Measurements from ENCODE around the gene PUS7L. TPM values are rescaled to one million over a fixed set of nuclear protein-coding genes. Genes with fewer than 3 reads are reported as not detected.

The PUS7L gene
- total and polyA plus RNA-seq, 2 of the 13 experiments (the other 11 are each of a cell fraction or from before 2014, with no cell fraction given) = 6.5 to 37.6 TPM

DNA sequence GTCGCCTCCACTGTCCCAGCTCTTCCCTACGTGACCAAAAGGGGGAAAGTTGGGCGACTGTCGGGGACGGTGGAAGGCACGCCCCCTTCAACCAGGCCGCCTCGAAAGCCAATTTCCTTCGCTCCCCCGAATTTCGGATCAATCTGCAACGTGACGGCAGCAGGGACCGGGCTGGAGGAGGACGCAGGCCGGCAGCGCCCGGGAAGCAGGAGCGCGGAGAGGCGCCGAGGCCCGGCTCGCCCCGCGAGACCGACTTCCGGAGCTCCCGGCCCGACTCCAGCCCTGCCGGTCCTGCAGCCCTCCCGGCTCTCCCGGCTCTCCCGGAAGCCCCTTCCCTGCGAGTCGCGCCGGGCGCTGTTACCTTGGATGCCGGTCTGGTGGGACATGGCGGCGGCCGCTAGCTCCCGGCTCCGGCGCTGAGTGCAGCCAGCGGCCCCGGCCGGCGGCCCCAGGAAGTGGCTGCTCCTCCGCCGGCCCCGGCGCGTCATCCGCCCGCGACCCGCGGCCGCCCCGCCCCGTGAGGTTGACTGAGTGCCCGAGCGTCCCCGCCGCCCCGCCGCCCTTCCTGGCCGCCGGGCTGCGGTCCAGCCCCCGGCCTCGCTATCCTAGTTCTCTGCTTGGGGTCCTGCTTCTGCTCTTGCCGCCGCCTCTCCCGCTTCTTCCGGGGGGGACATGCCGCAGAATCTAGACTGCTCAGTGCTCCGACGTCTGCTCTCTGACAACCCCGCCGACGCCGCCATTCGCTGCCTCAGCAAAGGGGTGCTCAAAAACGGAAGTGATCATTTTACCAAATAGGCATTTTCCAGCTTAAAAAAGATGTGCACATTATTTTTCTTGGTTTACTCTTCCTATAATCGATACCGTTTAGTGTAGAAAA is 47.5 kb upstream of the PUS7L start, which contains the start of gene TWF1 (continued):
- TF ChIP-seq, protein P1, sequence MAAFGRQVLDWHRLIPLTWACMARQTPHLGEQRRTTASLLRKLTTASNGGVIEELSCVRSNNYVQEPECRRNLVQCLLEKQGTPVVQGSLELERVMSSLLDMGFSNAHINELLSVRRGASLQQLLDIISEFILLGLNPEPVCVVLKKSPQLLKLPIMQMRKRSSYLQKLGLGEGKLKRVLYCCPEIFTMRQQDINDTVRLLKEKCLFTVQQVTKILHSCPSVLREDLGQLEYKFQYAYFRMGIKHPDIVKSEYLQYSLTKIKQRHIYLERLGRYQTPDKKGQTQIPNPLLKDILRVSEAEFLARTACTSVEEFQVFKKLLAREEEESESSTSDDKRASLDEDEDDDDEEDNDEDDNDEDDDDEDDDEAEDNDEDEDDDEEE (CRISPR knock-in tag; IDR thresholded peaks at IDR 0.05) = no peak
- TF ChIP-seq HMG20A (CRISPR knock-in tag; IDR thresholded peaks at IDR 0.05; ENCODE audit: borderline replicate concordance) (no peak), ZNF20 (CRISPR knock-in tag; IDR thresholded peaks at IDR 0.05) (no peak), ZSCAN12 (CRISPR knock-in tag; IDR thresholded peaks at IDR 0.05) (peak; percentile 23; the same call in 1 of the 2 replicates), CEBPG (CRISPR knock-in tag; IDR thresholded peaks at IDR 0.05) (no peak), YEATS2 (CRISPR knock-in tag; IDR thresholded peaks at IDR 0.05; ENCODE audit: borderline replicate concordance) (no peak), MED8 (CRISPR knock-in tag; IDR thresholded peaks at IDR 0.05; ENCODE audit: insufficient replicate concordance) (no peak), RAD21 (CRISPR knock-in tag; IDR thresholded peaks at IDR 0.05) (peak; percentile 62), ZSCAN9 (CRISPR knock-in tag; IDR thresholded peaks at IDR 0.05; ENCODE audit: borderline replicate concordance) (no peak), KDM3A (CRISPR knock-in tag; IDR thresholded peaks at IDR 0.05; ENCODE audit: low read depth) (no peak), NFKBIZ (CRISPR knock-in tag; IDR thresholded peaks at IDR 0.05) (no peak), NR1H2 (CRISPR knock-in tag; IDR thresholded peaks at IDR 0.05; ENCODE audit: borderline replicate concordance, low read depth) (no peak), RCOR2 (CRISPR knock-in tag; IDR thresholded peaks at IDR 0.05) (no peak), TCF7L2 (IDR thresholded peaks at IDR 0.05; ENCODE audit: low read depth, low read length) (no peak), FOXA3 (CRISPR knock-in tag; IDR thresholded peaks at IDR 0.05) (no peak), MAZ (IDR thresholded peaks at IDR 0.05; ENCODE audit: borderline replicate concordance, low read depth, low read length) (peak; percentile 52; the same call in 1 of the 2 replicates), MAZ (CRISPR knock-in tag; IDR thresholded peaks at IDR 0.05; ENCODE audit: low read depth) (peak; percentile 50; the same call in 1 of the 2 replicates), ATF7-NPFF (CRISPR knock-in tag; IDR thresholded peaks at IDR 0.05; ENCODE audit: low read depth) (peak; percentile 60; the same call in 1 of the 2 replicates), NR2C2 (CRISPR knock-in tag; IDR thresholded peaks at IDR 0.05; ENCODE audit: borderline replicate concordance) (peak; percentile 81; the same call in 1 of the 2 replicates), SMARCE1 (IDR thresholded peaks at IDR 0.05; ENCODE audit: borderline replicate concordance) (no peak), ZNF577 (CRISPR knock-in tag; IDR thresholded peaks at IDR 0.05; ENCODE audit: borderline replicate concordance, low read depth) (no peak), ONECUT2 (CRISPR knock-in tag; IDR thresholded peaks at IDR 0.05) (no peak), TOPORS (CRISPR knock-in tag; IDR thresholded peaks at IDR 0.05) (peak; percentile 55; the same call in 1 of the 2 replicates)
- TF ChIP-seq, protein P2, sequence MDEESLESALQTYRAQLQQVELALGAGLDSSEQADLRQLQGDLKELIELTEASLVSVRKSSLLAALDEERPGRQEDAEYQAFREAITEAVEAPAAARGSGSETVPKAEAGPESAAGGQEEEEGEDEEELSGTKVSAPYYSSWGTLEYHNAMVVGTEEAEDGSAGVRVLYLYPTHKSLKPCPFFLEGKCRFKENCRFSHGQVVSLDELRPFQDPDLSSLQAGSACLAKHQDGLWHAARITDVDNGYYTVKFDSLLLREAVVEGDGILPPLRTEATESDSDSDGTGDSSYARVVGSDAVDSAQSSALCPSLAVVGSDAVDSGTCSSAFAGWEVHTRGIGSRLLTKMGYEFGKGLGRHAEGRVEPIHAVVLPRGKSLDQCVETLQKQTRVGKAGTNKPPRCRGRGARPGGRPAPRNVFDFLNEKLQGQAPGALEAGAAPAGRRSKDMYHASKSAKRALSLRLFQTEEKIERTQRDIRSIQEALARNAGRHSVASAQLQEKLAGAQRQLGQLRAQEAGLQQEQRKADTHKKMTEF (CRISPR knock-in tag; IDR thresholded peaks at IDR 0.05) = peak; percentile 60; the same call in 1 of the 2 replicates
- TF ChIP-seq, protein P3, sequence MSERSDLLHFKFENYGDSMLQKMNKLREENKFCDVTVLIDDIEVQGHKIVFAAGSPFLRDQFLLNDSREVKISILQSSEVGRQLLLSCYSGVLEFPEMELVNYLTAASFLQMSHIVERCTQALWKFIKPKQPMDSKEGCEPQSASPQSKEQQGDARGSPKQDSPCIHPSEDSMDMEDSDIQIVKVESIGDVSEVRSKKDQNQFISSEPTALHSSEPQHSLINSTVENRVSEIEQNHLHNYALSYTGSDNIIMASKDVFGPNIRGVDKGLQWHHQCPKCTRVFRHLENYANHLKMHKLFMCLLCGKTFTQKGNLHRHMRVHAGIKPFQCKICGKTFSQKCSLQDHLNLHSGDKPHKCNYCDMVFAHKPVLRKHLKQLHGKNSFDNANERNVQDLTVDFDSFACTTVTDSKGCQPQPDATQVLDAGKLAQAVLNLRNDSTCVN (CRISPR knock-in tag; IDR thresholded peaks at IDR 0.05; ENCODE audit: borderline replicate concordance) = no peak
- TF ChIP-seq, protein P4, sequence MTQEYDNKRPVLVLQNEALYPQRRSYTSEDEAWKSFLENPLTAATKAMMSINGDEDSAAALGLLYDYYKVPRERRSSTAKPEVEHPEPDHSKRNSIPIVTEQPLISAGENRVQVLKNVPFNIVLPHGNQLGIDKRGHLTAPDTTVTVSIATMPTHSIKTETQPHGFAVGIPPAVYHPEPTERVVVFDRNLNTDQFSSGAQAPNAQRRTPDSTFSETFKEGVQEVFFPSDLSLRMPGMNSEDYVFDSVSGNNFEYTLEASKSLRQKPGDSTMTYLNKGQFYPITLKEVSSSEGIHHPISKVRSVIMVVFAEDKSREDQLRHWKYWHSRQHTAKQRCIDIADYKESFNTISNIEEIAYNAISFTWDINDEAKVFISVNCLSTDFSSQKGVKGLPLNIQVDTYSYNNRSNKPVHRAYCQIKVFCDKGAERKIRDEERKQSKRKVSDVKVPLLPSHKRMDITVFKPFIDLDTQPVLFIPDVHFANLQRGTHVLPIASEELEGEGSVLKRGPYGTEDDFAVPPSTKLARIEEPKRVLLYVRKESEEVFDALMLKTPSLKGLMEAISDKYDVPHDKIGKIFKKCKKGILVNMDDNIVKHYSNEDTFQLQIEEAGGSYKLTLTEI (CRISPR knock-in tag; conservative IDR thresholded peaks at IDR 0.05) = no peak

Data from HepG2 (cell line).